Activated T-cell treated with anti-CD3 and anti-CD28 coated beads, Interleukin-2, amount 50 U/mL, for 24 hours (primary cell): ENCODE data around the gene GOLGA5.

Experiments used
- DNase-seq: peaks from one replicate; pipeline ENCODE4 v3.0.0-alpha.2; 2020
- H3K27ac Mint-ChIP-seq: 2 replicates; pipeline ENCODE4 v1.8.0; 2020; ENCODE audit warnings: mild to moderate bottlenecking, mixed read lengths
- H3K27me3 Mint-ChIP-seq: 2 replicates; pipeline ENCODE4 v1.8.0; 2020; ENCODE audit warnings: mixed read lengths
- H3K36me3 Mint-ChIP-seq: 2 replicates; pipeline ENCODE4 v1.8.0; 2020; ENCODE audit warnings: low read depth, mixed read lengths
- H3K4me1 Mint-ChIP-seq: 2 replicates; pipeline ENCODE4 v1.8.0; 2020; ENCODE audit warnings: low read depth, mixed read lengths
- H3K4me3 Mint-ChIP-seq: 2 replicates; pipeline ENCODE4 v1.8.0; 2020; ENCODE audit warnings: mild to moderate bottlenecking, moderate library complexity, mixed read lengths
- H3K9me3 Mint-ChIP-seq: 2 replicates; pipeline ENCODE4 v1.8.0; 2020; ENCODE audit warnings: mixed read lengths

Gene GOLGA5

GRCh38 chr14:92866181-92866752 is 72.2 kb downstream of the GOLGA5 start:
- Mint-ChIP-seq H3K9me3 (peaks cover 8% of the 10 kb centered on the region), H3K4me3 (no peak overlapping the region), H3K27me3 (peaks cover 12% of the 10 kb centered on the region), H3K36me3 (no peaks in the 10 kb centered on the region), H3K27ac (no peak overlapping the region), H3K4me1 (peaks cover 8% of the 10 kb centered on the region)
- DNase-seq, result no peak

- H3K4me1 Mint-ChIP-seq, result peaks cover 6% of the 10 kb centered on the region
- peaks cover 12% of the 10 kb centered on the region for H3K27me3 Mint-ChIP-seq
- peaks cover 8% of the 10 kb centered on the region for H3K9me3 Mint-ChIP-seq
- DNase-seq, result no peak
- H3K4me3 Mint-ChIP-seq, result no peak overlapping the region
- no peaks in the 10 kb centered on the region for H3K36me3 Mint-ChIP-seq
- no peak overlapping the region for H3K27ac Mint-ChIP-seq
Measured at GRCh38 chr14:92866901-92867865, 73.1 kb downstream of the GOLGA5 start.

- Mint-ChIP-seq H3K27ac (no peak overlapping the region), H3K4me1 (no peaks in the 10 kb centered on the region), H3K4me3 (no peak overlapping the region), H3K36me3 (no peaks in the 10 kb centered on the region), H3K27me3 (peaks cover 36% of the 10 kb centered on the region), H3K9me3 (no peaks in the 10 kb centered on the region)
- DNase-seq, result no peak
Measured at GRCh38 chr14:92874962-92875661, 81.0 kb downstream of the GOLGA5 start.

GRCh38 chr14:92877757-92878431 is 83.8 kb downstream of the GOLGA5 start:
- Mint-ChIP-seq H3K36me3 (no peaks in the 10 kb centered on the region), H3K4me3 (no peak overlapping the region)
- no peak for DNase-seq

GRCh38 chr14:92880351-92880750 is 86.2 kb downstream of the GOLGA5 start:
- H3K27ac Mint-ChIP-seq, result no peak overlapping the region
- DNase-seq, result no peak
- peaks cover 52% of the 10 kb centered on the region for H3K27me3 Mint-ChIP-seq
- H3K4me1 Mint-ChIP-seq, result peaks cover 2% of the 10 kb centered on the region
- H3K4me3 Mint-ChIP-seq, result no peak overlapping the region
- no peaks in the 10 kb centered on the region for H3K9me3 Mint-ChIP-seq
- no peaks in the 10 kb centered on the region for H3K36me3 Mint-ChIP-seq

More at GRCh38 chr14:92877757-92878431, 83.8 kb downstream of the GOLGA5 start:
- Mint-ChIP-seq H3K27me3 (peaks cover 52% of the 10 kb centered on the region), H3K27ac (no peak overlapping the region), H3K9me3 (no peaks in the 10 kb centered on the region), H3K4me1 (no peaks in the 10 kb centered on the region)

GRCh38 chr14:92880851-92881250 is 86.7 kb downstream of the GOLGA5 start:
- Mint-ChIP-seq H3K27me3 (peaks cover 53% of the 10 kb centered on the region), H3K9me3 (no peaks in the 10 kb centered on the region)
- no peak for DNase-seq

GRCh38 chr14:92883066-92883465 is 89.0 kb downstream of the GOLGA5 start:
- no peak overlapping the region for H3K4me3 Mint-ChIP-seq
- H3K27ac Mint-ChIP-seq, result no peak overlapping the region
- H3K4me1 Mint-ChIP-seq, result peaks cover 2% of the 10 kb centered on the region
- DNase-seq, result no peak
- H3K36me3 Mint-ChIP-seq, result no peaks in the 10 kb centered on the region
- H3K27me3 Mint-ChIP-seq, result peaks cover 46% of the 10 kb centered on the region
- H3K9me3 Mint-ChIP-seq, result no peaks in the 10 kb centered on the region

More at GRCh38 chr14:92880851-92881250, 86.7 kb downstream of the GOLGA5 start:
- H3K27ac Mint-ChIP-seq, result no peak overlapping the region
- H3K4me1 Mint-ChIP-seq, result peaks cover 2% of the 10 kb centered on the region
- no peaks in the 10 kb centered on the region for H3K36me3 Mint-ChIP-seq
- no peak overlapping the region for H3K4me3 Mint-ChIP-seq

GRCh38 chr14:92884410-92884809 is 90.3 kb downstream of the GOLGA5 start:
- Mint-ChIP-seq H3K9me3 (no peaks in the 10 kb centered on the region), H3K36me3 (no peaks in the 10 kb centered on the region), H3K4me3 (no peak overlapping the region), H3K4me1 (peaks cover 2% of the 10 kb centered on the region), H3K27me3 (peaks cover 38% of the 10 kb centered on the region), H3K27ac (no peak overlapping the region)
- DNase-seq, result no peak

GRCh38 chr14:92885279-92886061 is 91.4 kb downstream of the GOLGA5 start:
- H3K27ac Mint-ChIP-seq, result no peak overlapping the region
- DNase-seq, result no peak
- no peaks in the 10 kb centered on the region for H3K36me3 Mint-ChIP-seq
- peaks cover 2% of the 10 kb centered on the region for H3K4me1 Mint-ChIP-seq
- H3K27me3 Mint-ChIP-seq, result peaks cover 29% of the 10 kb centered on the region
- H3K4me3 Mint-ChIP-seq, result no peak overlapping the region
- H3K9me3 Mint-ChIP-seq, result no peaks in the 10 kb centered on the region

- peaks cover 7% of the 10 kb centered on the region for H3K4me1 Mint-ChIP-seq
- H3K4me3 Mint-ChIP-seq, result no peak overlapping the region
- no peak overlapping the region for H3K27ac Mint-ChIP-seq
- no peaks in the 10 kb centered on the region for H3K36me3 Mint-ChIP-seq
- H3K27me3 Mint-ChIP-seq, result peaks cover 22% of the 10 kb centered on the region
- no peaks in the 10 kb centered on the region for H3K9me3 Mint-ChIP-seq
- DNase-seq, result no peak
Measured at GRCh38 chr14:92886337-92886736, 92.2 kb downstream of the GOLGA5 start.

GRCh38 chr14:92887157-92887556 is 93.1 kb downstream of the GOLGA5 start:
- no peak for DNase-seq
- peaks cover 16% of the 10 kb centered on the region for H3K27me3 Mint-ChIP-seq
- H3K4me1 Mint-ChIP-seq, result peaks cover 8% of the 10 kb centered on the region
- no peaks in the 10 kb centered on the region for H3K36me3 Mint-ChIP-seq
- H3K9me3 Mint-ChIP-seq, result no peaks in the 10 kb centered on the region
- H3K27ac Mint-ChIP-seq, result no peak overlapping the region
- no peak overlapping the region for H3K4me3 Mint-ChIP-seq

GRCh38 chr14:92888896-92889295 is 94.8 kb downstream of the GOLGA5 start:
- Mint-ChIP-seq H3K4me1 (peaks cover 20% of the 10 kb centered on the region), H3K27me3 (peaks cover 16% of the 10 kb centered on the region), H3K36me3 (no peaks in the 10 kb centered on the region), H3K27ac (no peak overlapping the region), H3K9me3 (peaks cover 6% of the 10 kb centered on the region), H3K4me3 (no peak overlapping the region)
- no peak for DNase-seq
